Breast epithelium (tissue), 3 donors: ENCODE data around the gene GCNT3.

Source experiments
- CTCF ChIP-seq, 3 donors: fragments of 450-650 bp; IDR thresholded peaks; one replicate each; pipeline ENCODE4 v1.5.1; 2016 to 2017; ENCODE audit warnings: antibody characterized with exemption in 3 of 3, mild to moderate bottlenecking in 3 of 3, moderate library complexity in 3 of 3
- POLR2A ChIP-seq: fragments of 450-650 bp; IDR thresholded peaks from one replicate; pipeline ENCODE4 v1.6.1; 2016; ENCODE audit warnings: antibody characterized with exemption, mild to moderate bottlenecking, moderate library complexity
- POLR2AphosphoS5 ChIP-seq, 3 donors: sonication (generic); formaldehyde crosslinking; IDR thresholded peaks; one replicate each; pipeline ENCODE4 v1.6.1; 2017; ENCODE audit warnings: antibody characterized with exemption in 3 of 3

GRCh38 chr15:59618406-59618805 is 6.8 kb downstream of the GCNT3 start:
- no peak for TF ChIP-seq CTCF (IDR thresholded peaks at IDR 0.05)
- no peak for TF ChIP-seq POLR2A
- no peak for TF ChIP-seq POLR2AphosphoS5 (IDR thresholded peaks at IDR 0.05)
